Urothelium cell line (cell line): ENCODE data around the gene CYB561D2.

Source experiments
- DNase-seq: peaks from one replicate; pipeline ENCODE4 v3.0.0; 2011; ENCODE audit warnings: low spot score, mixed read lengths
- FAIRE-seq: peaks from 2 replicates; lab custom pipeline; 2011; peaks lifted over from hg19 to GRCh38; lab: Jason Lieb, UNC

Gene CYB561D2

DNA sequence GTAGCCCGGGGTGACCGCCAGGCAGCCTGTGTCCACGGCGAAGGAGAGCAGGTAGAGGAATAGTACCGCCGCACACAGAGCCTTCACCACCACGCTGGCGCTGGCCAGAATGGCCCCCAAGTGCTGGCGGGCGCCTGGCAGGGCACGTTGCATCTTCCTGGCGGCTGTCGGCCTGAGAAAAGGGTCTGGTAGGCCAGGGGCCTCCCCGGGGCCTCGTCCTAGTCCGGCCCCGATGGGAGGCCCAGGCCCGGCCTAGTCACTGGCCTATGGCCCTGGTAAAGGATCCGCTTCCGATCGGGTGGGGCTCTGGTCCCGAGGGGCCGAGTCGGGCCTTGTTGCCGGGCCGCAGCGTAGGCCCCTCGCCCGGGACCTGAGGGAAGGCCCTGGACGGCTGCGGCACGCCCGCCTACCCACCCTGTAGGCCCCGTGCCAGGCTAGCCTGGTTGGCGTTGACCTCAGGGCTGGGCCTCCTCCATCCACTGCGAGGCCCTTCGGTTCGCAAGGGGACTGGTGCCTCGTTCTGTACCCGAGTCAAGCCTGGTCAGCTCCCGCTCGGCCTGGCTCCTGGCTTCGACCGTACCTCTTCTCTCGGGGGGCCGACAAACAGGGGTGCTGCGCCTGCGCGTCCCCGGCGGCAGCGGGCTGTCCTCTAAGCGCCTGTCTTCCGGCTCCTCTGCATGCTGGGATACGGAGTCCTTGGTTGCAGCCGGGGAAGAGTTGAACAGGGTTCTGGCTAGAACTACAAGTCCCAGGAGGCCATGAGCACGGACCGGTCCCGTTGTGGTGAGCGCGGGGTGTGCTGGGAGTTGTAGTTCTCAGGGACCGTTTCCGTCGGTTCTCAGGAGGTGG, 8.5 kb downstream of the CYB561D2 start, which contains the start of gene TMEM115:
TSS of gene TMEM115 (minus strand) at position 611 of the 849 bp plus-strand sequence. CDS start at position 153, 458 bp downstream.
- peak; percentile 99 for DNase-seq
- peak; percentile 98 for FAIRE-seq

GRCh38 chr3:50359760-50360110, 9.1 kb downstream of the CYB561D2 start:
- FAIRE-seq = no peak

GRCh38 chr3:50364573-50365079, 14.0 kb downstream of the CYB561D2 start:
- no peak for FAIRE-seq
- no peak for DNase-seq

More at GRCh38 chr3:50359760-50360110, 9.1 kb downstream of the CYB561D2 start:
- DNase-seq = no peak

- no peak for FAIRE-seq
- no peak for DNase-seq
Measured at GRCh38 chr3:50365080-50365841, 14.6 kb downstream of the CYB561D2 start.

DNA sequence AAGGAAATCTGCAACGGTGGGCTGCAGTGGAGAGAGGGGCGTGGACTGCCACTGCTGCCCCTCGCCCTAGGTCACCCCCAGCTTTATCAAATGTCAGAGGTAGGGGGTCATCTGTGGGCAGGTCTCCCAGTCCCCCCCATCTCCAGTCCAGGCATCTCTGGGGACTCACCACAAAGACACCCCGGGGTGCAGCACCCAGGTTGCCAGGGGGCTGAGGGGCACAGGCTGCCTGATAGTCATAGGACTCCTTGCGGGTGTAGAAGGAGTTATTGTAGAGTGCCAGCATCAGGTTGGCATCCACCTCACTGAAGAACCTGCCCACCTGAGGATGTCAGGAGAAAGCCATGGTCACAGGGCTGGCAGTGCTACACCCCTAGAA, 15.2 kb downstream of the CYB561D2 start:
- DNase-seq (no peak), FAIRE-seq (no peak)

DNA sequence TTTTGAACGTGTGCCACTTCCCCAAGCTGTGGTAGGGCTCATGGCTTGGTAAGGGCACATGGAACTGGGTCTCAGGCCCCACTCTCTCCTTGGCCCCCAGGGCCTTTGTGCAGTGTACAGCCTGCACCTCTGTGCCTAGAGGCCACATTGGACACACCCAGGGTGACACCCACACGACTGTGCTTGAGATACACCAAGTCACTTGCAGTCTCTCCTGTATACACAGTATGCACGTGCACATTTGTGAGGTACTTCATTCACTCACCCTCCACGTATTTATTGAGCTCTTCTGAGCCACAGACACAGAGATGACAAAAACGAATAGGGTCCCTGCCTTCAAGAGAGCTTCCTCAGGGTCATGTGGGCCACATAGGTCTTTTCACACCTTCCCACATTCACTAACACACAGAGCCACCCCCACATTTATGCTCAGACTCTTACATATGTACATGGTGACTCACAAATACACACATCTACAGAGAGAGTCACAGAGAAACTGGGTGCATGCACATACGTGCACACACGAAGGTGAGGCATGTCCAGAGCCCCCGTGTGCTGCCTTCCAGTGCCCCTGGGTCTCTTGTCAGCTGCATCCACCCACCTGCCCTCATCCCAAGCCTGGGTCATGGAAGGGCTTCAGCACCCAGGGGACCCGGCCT, 18.5 kb downstream of the CYB561D2 start:
- DNase-seq = no peak
- no peak for FAIRE-seq

DNA sequence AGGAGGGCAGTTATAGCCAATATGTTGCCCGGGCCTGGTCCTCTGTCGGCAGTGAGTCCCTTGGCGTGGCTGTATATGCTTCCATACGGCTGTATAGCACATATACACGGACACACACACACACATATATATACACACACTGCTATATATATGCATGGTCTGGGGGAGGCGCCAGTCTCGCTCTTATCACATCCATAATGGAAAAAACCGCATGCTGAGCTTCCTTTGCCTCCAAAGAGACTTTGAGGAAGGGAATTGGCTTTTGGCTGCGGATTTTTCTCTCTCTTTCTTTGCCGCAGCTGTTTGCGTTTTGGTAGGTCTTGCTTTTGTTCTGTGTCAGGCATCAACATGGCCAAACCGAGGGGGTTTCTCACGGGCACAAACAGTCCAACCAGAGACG, 19.9 kb downstream of the CYB561D2 start:
- DNase-seq (no peak), FAIRE-seq (peak; percentile 35)

DNA sequence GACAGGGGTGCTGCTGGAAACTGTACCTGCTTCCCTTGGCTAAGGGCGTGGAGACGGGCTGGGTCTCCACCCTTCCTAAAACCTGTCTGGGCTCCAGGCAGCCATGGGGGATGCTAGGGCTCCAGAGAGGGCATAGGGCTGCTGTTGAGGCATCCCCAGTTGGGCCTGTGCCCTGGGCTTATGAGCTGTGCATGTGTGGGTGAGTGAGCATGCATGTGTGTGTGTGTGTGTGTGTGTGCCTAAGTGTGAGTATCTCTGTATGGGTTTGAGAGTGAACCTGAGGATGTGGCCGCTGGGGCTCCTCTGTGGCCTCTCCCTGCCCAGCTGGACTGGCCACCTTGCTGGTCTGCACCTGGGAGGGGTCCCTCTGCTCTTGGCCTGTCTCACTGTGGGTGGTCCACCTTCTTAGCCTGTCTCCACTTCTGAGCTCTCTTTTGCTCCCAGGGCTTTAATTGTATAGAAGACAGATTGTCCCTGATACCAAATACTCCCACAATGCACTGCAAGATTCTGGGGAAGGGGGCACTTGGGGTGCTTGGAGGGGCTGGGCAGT, 20.5 kb downstream of the CYB561D2 start:
- DNase-seq (no peak), FAIRE-seq (no peak)

GRCh38 chr3:50372349-50372748, 21.7 kb downstream of the CYB561D2 start:
- no peak for FAIRE-seq
- peak; percentile 33 for DNase-seq

- DNase-seq (no peak), FAIRE-seq (no peak)
Measured at GRCh38 chr3:50373146-50374051, 22.7 kb downstream of the CYB561D2 start.

DNA sequence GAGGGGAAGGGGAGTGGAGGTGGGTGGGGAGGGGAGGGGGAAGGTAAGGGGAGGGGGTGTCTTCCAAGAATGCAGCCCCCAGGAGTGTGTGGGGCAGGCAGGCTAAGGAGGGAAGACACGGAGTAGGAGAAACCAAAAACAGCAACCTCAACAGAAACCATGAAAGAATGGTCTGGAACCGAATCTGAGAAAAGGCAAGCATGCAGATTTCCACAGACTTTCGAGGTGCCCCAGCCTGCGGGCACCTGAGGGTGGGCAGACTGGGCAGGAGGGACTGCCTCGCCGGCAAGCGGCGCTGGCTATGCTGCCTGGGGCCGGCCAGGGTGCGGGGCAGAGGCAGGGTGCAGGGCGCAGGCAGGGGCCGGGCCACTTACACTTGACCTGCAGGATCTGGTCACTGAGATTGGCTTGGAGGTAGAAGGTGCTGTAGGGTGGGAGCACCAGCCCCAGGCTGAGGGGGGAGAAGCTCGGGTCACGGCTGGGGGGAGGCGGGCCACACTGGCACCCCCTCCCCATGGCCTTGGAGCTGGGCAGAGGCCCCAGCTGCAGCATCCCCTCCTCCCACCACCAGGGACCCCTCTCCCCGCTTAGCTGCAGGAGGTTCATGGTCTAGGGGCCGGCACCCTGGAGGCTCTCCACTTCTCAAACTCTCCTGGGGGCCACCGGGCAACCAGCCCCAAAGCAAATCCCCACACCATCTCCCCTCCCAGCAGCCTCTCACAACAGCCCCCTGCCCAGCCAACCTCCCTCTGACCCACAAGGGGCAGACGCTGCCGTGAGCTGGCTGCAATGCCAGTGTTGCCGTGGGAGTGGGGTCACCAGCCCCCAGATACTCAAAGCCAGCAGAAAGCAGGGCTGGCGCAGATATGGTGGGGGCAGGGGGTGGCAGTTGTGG, 23.9 kb downstream of the CYB561D2 start:
- FAIRE-seq = no peak
- no peak for DNase-seq

GRCh38 chr3:50375258-50375931, 24.7 kb downstream of the CYB561D2 start:
- no peak for FAIRE-seq
- DNase-seq = no peak

DNA sequence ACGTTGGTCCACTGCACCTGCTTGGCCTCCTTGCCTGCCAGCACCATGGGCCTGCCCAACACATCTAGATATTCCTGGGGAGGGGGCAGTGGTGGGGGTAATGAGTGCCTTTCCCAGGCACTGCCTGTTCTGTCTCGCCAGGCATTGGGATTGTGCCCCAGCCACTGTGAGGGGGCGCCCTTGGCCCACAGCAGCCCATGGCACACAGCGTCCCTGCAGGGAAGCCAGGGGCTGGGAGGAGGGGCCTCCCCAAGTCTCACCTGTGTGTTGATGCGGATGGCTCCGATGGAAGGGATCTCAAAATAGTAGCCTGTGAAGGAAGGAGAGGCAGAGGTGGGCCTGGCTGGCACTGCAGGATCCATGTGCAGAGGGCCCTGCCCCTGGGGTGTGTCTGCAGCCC, 27.4 kb downstream of the CYB561D2 start:
- FAIRE-seq (no peak), DNase-seq (no peak)

DNA sequence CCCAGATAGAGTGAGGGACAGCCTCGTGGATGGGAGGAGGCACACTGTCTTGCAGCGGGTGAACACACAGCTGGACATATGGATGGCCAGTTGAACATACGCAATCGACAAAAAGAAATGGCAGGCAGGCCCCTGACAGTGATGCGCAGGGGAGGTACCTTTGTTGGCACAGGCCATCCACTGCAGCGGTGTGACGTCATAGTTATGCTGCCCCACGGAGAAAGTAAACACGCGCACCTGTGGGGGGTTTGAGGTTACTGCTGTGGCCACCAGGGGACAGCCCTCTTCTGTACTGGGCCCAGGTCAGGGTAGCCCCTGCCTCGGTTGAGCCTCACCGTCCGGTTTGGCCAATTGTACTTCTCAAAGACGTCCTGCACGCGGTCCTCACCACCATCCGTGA, 28.1 kb downstream of the CYB561D2 start:
- DNase-seq (no peak), FAIRE-seq (peak; percentile 23)

DNA sequence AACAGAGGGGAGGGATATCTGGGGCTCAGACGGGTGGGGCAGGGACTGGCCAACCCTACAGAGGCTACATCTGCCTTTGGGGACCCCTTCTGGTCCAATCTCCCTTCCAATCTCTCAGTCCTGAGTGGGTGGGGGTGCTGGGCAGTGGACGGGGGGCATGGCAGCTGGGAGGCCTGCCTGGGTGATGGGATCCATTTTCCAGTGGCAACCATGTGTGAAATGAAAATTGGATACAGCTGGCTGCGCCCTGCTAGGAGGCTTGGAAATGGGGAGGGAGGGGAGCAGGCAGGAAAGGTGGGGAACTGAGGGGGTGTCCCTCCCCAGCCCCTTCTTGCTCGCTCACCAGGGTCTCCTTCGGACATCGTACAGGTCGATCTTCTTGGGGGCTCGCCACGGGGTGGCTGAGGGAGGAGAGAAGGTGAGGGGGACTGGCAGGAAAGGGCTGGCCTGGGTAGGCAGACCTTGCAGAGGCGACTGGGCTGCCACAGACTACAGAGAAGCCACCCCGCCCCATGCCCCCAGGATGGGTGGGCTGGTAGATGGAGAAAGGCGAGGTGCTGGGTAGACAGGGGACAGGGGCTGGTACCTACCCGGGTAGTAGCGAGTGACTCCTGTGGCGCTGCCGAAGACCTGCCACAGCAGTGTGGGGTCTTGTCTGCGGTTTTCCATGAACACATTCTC, 29.9 kb downstream of the CYB561D2 start:
- DNase-seq (no peak), FAIRE-seq (no peak)

- FAIRE-seq (no peak), DNase-seq (no peak)
Measured at GRCh38 chr3:50381383-50381782, 30.7 kb downstream of the CYB561D2 start.

- no peak for FAIRE-seq
- no peak for DNase-seq
Measured at GRCh38 chr3:50382722-50383121, 32.1 kb downstream of the CYB561D2 start.

DNA sequence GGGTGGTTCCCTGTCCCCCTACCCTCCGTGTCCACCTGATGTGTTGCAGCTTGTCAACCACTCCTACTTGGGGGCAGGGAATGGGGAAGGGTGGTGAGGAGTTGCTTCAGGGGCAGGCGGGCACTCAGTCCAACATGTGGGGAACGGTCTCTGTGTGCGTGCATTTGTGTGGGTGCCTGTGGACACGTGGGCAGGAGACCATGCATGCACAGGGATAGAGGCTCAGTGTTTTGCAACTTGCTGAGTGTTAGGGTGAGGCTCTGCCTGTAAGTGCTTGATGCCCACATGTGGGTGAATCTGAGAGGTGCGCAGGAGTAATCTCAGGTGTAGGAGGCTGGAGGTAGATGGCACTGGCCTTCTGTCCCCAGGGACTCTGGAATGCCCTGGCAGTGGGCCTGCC, 33.1 kb downstream of the CYB561D2 start:
- FAIRE-seq = no peak

More for the DNA sequence above, 33.1 kb downstream of the CYB561D2 start:
- no peak for DNase-seq
